ENCODE results near the gene MRPS16. TPM values are rescaled to one million over a fixed set of nuclear protein-coding genes. Genes with fewer than 3 reads are reported as not detected.

MRPS16 gene
- total RNA-seq, 1 donor from 2014 or later = 105 TPM

Other genes starting within 250 kb of the MRPS16 start
- 30.0 and 32.6 TPM in 2 replicates for gene P4HA1, start 155.8 kb downstream of the MRPS16 start, total RNA-seq
- gene NUDT13, start 142.2 kb downstream of the MRPS16 start, total RNA-seq = 0.73 and 0.86 TPM in 2 replicates
- 30.2 and 31.7 TPM in 2 replicates for gene ECD, start 84.6 kb downstream of the MRPS16 start, total RNA-seq
- gene FAM149B1, start 84.5 kb downstream of the MRPS16 start, total RNA-seq = 14.1 and 14.2 TPM in 2 replicates
- 59.7 and 60.2 TPM in 2 replicates for gene DNAJC9, start 5.4 kb downstream of the MRPS16 start, total RNA-seq
- 0.20 and 0.25 TPM in 2 replicates for gene CFAP70, start 106.2 kb upstream of the MRPS16 start, total RNA-seq
- 115 and 117 TPM in 2 replicates for gene ANXA7, start 161.4 kb upstream of the MRPS16 start, total RNA-seq
- gene MSS51, start 180.9 kb upstream of the MRPS16 start, total RNA-seq = 3.3 and 3.9 TPM in 2 replicates
- gene PPP3CB, start 243.4 kb upstream of the MRPS16 start, total RNA-seq = 47.3 and 49.7 TPM in 2 replicates

Measured in T-helper 2 cell treated with Interferon-gamma antibody and Interleukin-4, amounts not matched to agents 100 ng/mL and 5 ng/mL, for 36 hours (primary cell).